HG02623 (cell line): ENCODE measurements around the gene FIGN.

Source experiments
- ATAC-seq: cut with Tn5 transposase; IDR thresholded peaks from one replicate; pipeline ENCODE4 v1.9.1; 2021; ENCODE audit warnings: moderate library complexity; ENCODE audit not compliant: unreplicated experiment

The FIGN gene

GRCh38 chr2:163737563-163737962, 1.8 kb upstream of the FIGN start:
- ATAC-seq: no peak

GRCh38 chr2:163737190-163737439, 1.3 kb upstream of the FIGN start:
- no peak for ATAC-seq

GRCh38 chr2:163736433-163737189, 803 bp upstream of the FIGN start:
- ATAC-seq: no peak

GRCh38 chr2:163734881-163735684, 725 bp downstream of the FIGN start:
- ATAC-seq: no peak

- no peak for ATAC-seq
These were observed 1.4 kb downstream of the FIGN start for GRCh38 chr2:163734401-163734800.

- ATAC-seq: no peak
These were observed 1.9 kb downstream of the FIGN start for GRCh38 chr2:163733956-163734355.

GRCh38 chr2:163733301-163733938, 2.4 kb downstream of the FIGN start:
- ATAC-seq: no peak

- no peak for ATAC-seq
These were observed 3.1 kb downstream of the FIGN start for GRCh38 chr2:163732727-163733126.

GRCh38 chr2:163731735-163732134, 4.1 kb downstream of the FIGN start:
- no peak for ATAC-seq

- no peak for ATAC-seq
These were observed 5.3 kb downstream of the FIGN start for GRCh38 chr2:163730556-163730955.

- ATAC-seq: no peak
These were observed 6.1 kb downstream of the FIGN start for GRCh38 chr2:163729636-163730273.

GRCh38 chr2:163723881-163724280, 11.9 kb downstream of the FIGN start:
- no peak for ATAC-seq

- no peak for ATAC-seq
These were observed 12.5 kb downstream of the FIGN start for GRCh38 chr2:163723348-163723747.

- no peak for ATAC-seq
These were observed 16.5 kb downstream of the FIGN start for GRCh38 chr2:163719331-163719730.

GRCh38 chr2:163717993-163718680, 17.7 kb downstream of the FIGN start:
- ATAC-seq: no peak

- ATAC-seq: no peak
These were observed 18.3 kb downstream of the FIGN start for GRCh38 chr2:163717515-163717914.

- no peak for ATAC-seq
These were observed 19.7 kb downstream of the FIGN start for GRCh38 chr2:163716101-163716500.

GRCh38 chr2:163715668-163716067, 20.1 kb downstream of the FIGN start:
- no peak for ATAC-seq

- no peak for ATAC-seq
These were observed 20.6 kb downstream of the FIGN start for GRCh38 chr2:163715199-163715598.

GRCh38 chr2:163713534-163714311, 22.1 kb downstream of the FIGN start:
- ATAC-seq: no peak
